Activated T-cell treated with anti-CD3 and anti-CD28 coated beads, Interleukin-2, amount 50 U/mL, for 72 hours (primary cell): ENCODE results near the gene RANBP9. TPM values are rescaled to one million over a fixed set of nuclear protein-coding genes. Genes with fewer than 3 reads are reported as not detected.
A peak's percentile ranks its signal among the peaks of the same experiment; 100 is the strongest.

ENCODE experiments used
- ATAC-seq, 2 donors: fragments of 150-1000 bp; cut with Tn5 transposase; replicated peaks in 1 of 2; 2 replicates each; pipeline ENCODE4 v1.10.0; 2021; ENCODE audit warnings: moderate library complexity in 2 of 2, mild to moderate bottlenecking in 1 of 2
- DNase-seq, 2 donors: peaks; one replicate each; pipeline ENCODE4 v3.0.0; 2021 to 2022; ENCODE audit warnings: mixed read lengths in 1 of 2
- H3K27ac Mint-ChIP-seq: one replicate; pipeline ENCODE4 v1.8.0; 2022; ENCODE audit warnings: mild to moderate bottlenecking, moderate library complexity, mixed read lengths
- H3K27me3 Mint-ChIP-seq: one replicate; pipeline ENCODE4 v1.8.0; 2022; ENCODE audit warnings: low read depth, mixed read lengths
- H3K36me3 Mint-ChIP-seq, 2 donors: one replicate each; pipeline ENCODE4 v1.8.0; 2022; ENCODE audit warnings: mixed read lengths in 2 of 2, mild to moderate bottlenecking in 1 of 2; ENCODE audit not compliant: insufficient read depth in 2 of 2
- H3K4me1 Mint-ChIP-seq: one replicate; pipeline ENCODE4 v1.8.0; 2022; ENCODE audit warnings: low read depth, mixed read lengths
- H3K4me3 Mint-ChIP-seq, 2 donors: one replicate each; pipeline ENCODE4 v1.8.0; 2022; ENCODE audit warnings: mild to moderate bottlenecking in 2 of 2, mixed read lengths in 2 of 2, moderate library complexity in 2 of 2
- H3K9me3 Mint-ChIP-seq, 2 donors: one replicate each; pipeline ENCODE4 v1.8.0; 2022; ENCODE audit warnings: mixed read lengths in 2 of 2
- total RNA-seq, 2 donors: library from RNA; stranded (reverse); gene quantifications; one replicate each; pipeline ENCODE4 v1.2.3, GENCODE V29; 2022

The RANBP9 gene
- total RNA-seq, 2 donors from 2014 or later: 74.9 to 78.0 TPM

DNA sequence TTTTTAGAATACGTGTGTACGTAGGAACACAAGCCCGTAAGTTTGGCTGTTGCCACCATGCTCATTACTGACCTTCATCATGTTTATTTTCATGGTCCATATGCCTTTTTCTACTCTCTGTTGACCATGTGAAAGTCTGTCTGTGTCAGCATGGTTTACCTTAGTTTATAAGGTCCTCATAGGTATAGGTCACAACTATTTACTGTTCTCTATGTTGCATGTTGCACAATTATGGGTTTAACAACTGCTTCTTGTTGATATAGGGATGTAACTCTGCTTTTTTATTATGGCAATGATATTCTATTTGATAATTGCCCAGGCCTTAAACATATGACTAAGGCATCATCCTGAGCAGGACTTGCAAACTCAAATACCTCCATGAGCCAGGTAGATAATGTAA lies 13.4 kb upstream of the RANBP9 start:
- H3K9me3 Mint-ChIP-seq: no peaks in the 10 kb centered on the region
- no peaks in the 10 kb centered on the region for H3K36me3 Mint-ChIP-seq
- ATAC-seq (no peak), DNase-seq (no peak)
- peak overlapping the region in 1 of 2 donors; percentile 4 for H3K4me3 Mint-ChIP-seq
- H3K27me3 Mint-ChIP-seq: no peaks in the 10 kb centered on the region
- H3K27ac Mint-ChIP-seq: peak overlapping the region; percentile 66
- H3K4me1 Mint-ChIP-seq: peaks cover 47% of the 10 kb centered on the region

DNA sequence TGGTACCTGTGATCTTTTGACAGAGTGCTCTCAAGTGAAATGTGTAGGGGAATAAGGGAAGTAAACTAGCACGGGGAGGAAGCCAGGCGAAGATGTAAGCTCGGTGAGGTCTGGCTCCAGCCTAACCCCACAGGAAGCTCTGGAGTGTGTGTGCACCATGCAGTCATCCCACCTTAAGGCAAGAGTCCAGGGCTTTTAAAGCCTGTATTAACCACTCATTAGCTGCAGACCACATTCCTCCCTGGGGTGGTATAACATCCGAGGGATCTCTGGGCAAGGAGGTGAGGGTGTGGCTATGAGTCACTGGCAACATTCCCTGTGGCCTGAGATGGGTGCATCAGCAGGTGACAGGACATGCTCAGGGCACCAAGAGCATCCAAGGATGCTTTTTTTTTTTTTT lies 12.5 kb upstream of the RANBP9 start:
- H3K4me3 Mint-ChIP-seq: no peak overlapping the region
- DNase-seq (no peak), ATAC-seq (no peak)
- H3K27me3 Mint-ChIP-seq: no peaks in the 10 kb centered on the region
- H3K27ac Mint-ChIP-seq: no peak overlapping the region
- no peaks in the 10 kb centered on the region for H3K36me3 Mint-ChIP-seq
- H3K9me3 Mint-ChIP-seq: no peaks in the 10 kb centered on the region
- peaks cover 38% of the 10 kb centered on the region for H3K4me1 Mint-ChIP-seq

DNA sequence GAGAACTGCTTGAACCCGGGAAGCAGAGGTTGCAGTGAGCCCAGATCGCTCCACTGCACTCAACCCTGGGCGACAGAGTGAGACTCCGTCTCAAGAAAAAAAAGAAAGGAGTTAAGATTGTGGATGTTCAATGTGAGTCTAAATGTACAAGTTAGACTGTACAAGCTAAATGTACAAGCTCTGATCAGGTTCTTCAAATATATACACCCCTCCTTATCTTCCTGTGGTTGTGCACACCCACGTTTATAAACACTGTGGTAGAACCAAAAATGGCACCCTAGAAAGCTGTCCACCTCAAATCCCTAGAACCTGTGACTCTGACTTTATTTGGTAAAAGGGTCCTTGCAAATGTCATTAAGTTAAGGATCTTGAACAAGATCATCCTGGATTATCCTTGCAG lies 11.2 kb upstream of the RANBP9 start:
- H3K4me1 Mint-ChIP-seq: peaks cover 37% of the 10 kb centered on the region
- no peak overlapping the region for H3K27ac Mint-ChIP-seq
- H3K27me3 Mint-ChIP-seq: no peaks in the 10 kb centered on the region
- H3K9me3 Mint-ChIP-seq: peaks cover 2 to 3% of the 10 kb centered on the region in 2 donors
- H3K36me3 Mint-ChIP-seq: peaks cover 4 to 5% of the 10 kb centered on the region in 2 donors
- DNase-seq: no peak
- ATAC-seq: no peak
- H3K4me3 Mint-ChIP-seq: no peak overlapping the region

DNA sequence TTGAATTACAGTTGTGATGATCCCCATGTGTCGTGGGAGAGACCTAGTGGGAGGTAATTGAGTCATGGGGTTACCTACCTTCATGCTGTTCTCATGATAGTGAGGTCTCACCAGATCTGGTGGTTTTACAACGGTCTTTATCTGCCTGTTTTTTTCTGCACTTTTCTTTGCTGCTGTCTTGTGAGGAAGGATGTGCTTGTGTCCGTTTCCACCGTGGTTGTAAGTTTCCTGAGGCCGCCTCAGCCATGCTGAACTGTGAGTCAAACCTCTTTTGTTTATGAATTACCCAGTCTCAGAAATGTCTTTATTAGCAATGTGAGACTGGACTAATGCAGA lies 6.5 kb upstream of the RANBP9 start:
- peaks cover 2 to 12% of the 10 kb centered on the region in 2 donors for H3K9me3 Mint-ChIP-seq
- H3K4me3 Mint-ChIP-seq: no peak overlapping the region
- ATAC-seq: no peak
- no peaks in the 10 kb centered on the region for H3K27me3 Mint-ChIP-seq
- H3K36me3 Mint-ChIP-seq: peaks cover 14 to 15% of the 10 kb centered on the region in 2 donors
- no peak overlapping the region for H3K27ac Mint-ChIP-seq
- DNase-seq: no peak
- peaks cover 34% of the 10 kb centered on the region for H3K4me1 Mint-ChIP-seq

DNA sequence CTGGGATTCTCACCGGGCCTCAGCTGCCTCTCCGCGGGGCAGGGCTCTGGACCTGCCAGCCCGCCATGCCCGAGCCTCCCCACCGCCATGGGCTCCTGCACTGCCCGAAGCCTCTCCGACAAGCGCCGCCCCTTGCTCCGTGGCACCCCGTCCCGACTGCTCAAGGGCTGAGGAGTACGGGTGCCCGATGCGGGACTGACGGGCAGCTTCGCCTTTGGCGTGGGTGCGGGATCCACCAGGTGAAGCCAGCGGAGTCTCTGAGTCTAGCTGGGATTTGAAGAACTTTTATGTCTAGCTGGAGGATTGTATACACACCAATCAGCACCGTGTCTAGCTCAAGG lies 5.3 kb upstream of the RANBP9 start:
- H3K9me3 Mint-ChIP-seq: peaks cover 2 to 12% of the 10 kb centered on the region in 2 donors
- DNase-seq: no peak
- peaks cover 16 to 18% of the 10 kb centered on the region in 2 donors for H3K36me3 Mint-ChIP-seq
- no peak for ATAC-seq
- H3K27me3 Mint-ChIP-seq: no peaks in the 10 kb centered on the region
- H3K4me3 Mint-ChIP-seq: no peak overlapping the region
- no peak overlapping the region for H3K27ac Mint-ChIP-seq
- peaks cover 41% of the 10 kb centered on the region for H3K4me1 Mint-ChIP-seq

DNA sequence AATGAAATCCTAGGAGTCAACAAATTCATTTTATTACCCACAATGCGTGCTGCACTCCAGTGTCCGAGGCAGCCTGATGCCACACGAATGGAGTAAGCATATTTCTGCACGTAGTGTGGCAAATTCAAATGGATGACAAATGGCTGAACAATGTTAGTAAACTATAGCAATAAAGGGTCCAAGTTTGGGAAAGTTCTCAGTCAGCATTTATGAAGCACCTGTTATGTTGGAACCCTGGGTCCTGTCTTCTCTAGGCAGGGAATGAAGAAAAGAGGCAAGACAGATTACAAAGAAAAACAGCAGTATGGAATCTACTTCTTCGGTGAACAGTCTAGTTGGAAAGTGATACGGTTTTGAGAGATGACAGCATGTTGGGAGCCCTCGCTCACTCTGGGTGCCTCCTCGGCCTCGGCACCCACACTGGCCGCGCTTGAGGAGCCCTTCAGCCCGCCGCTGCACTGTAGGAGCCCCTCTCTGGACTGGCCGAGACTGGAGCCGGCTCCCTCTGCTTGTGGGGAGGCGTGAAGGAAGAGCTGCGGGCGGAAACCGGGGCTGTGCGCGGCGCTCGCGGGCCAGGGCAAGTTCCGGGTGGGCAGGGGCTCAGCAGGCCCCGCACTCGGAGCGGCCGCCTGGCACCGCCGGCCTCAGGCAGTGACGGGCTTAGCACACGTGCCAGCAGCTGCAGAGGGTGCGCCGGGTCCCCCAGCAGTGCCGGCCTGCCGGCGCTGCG lies 4.8 kb upstream of the RANBP9 start:
- no peak for ATAC-seq

DNA sequence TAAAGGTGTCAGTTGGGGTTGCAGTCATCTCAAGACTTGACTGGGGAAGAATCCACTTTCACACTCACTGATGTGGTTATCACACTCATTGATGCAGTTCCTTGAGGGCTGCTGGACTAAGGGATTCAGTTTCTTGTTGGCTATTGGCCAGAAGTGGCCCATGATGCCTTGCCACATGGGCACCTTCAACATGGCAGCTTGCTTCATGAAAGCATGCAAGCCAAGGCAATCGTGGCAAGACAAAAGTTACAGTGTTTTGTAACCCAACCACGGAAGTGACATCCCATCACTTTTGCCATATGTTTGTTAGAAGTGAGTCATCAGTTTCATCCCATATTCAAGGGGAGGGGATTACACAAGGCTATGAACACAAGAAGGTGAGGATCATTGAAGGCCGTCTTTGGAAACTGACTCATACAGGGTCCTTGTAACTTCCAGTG lies 3.8 kb upstream of the RANBP9 start:
- peak; percentile 6 to 25 for ATAC-seq
- DNase-seq: peak; percentile 61 to 64
- no peaks in the 10 kb centered on the region for H3K27me3 Mint-ChIP-seq
- peak overlapping the region; percentile 36 for H3K27ac Mint-ChIP-seq
- H3K36me3 Mint-ChIP-seq: peaks cover 17 to 18% of the 10 kb centered on the region in 2 donors
- H3K4me1 Mint-ChIP-seq: peaks cover 41% of the 10 kb centered on the region
- H3K4me3 Mint-ChIP-seq: peak overlapping the region in 1 of 2 donors; percentile 59
- H3K9me3 Mint-ChIP-seq: peaks cover 2 to 12% of the 10 kb centered on the region in 2 donors

More for the DNA sequence above, 4.8 kb upstream of the RANBP9 start:
- Mint-ChIP-seq H3K9me3 (peaks cover 2 to 12% of the 10 kb centered on the region in 2 donors), H3K4me3 (no peak overlapping the region), H3K27me3 (no peaks in the 10 kb centered on the region), H3K4me1 (peaks cover 41% of the 10 kb centered on the region), H3K36me3 (peaks cover 16 to 18% of the 10 kb centered on the region in 2 donors), H3K27ac (no peak overlapping the region)
- DNase-seq: no peak

DNA sequence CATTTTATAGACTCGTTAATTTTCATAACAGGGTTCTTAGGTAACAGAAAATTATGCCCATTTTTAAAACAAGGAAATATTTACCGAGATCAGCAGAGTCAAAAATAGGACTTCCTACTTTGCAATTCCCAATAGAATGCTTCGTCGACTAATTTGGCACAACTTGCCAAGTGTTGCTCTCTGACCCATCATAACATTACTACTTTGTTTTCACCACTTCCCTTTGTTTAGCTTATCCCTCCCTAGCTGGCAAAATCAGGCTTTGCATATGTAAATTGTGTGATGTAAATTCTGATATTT lies 914 bp upstream of the RANBP9 start:
- peaks cover 17 to 20% of the 10 kb centered on the region in 2 donors for H3K36me3 Mint-ChIP-seq
- no peaks in the 10 kb centered on the region for H3K27me3 Mint-ChIP-seq
- no peak for DNase-seq
- H3K9me3 Mint-ChIP-seq: peaks cover 0 to 8% of the 10 kb centered on the region in 2 donors
- no peak for ATAC-seq
- peaks cover 59% of the 10 kb centered on the region for H3K4me1 Mint-ChIP-seq
- H3K4me3 Mint-ChIP-seq: peak overlapping the region; percentile 92 to 100
- H3K27ac Mint-ChIP-seq: peak overlapping the region; percentile 99

DNA sequence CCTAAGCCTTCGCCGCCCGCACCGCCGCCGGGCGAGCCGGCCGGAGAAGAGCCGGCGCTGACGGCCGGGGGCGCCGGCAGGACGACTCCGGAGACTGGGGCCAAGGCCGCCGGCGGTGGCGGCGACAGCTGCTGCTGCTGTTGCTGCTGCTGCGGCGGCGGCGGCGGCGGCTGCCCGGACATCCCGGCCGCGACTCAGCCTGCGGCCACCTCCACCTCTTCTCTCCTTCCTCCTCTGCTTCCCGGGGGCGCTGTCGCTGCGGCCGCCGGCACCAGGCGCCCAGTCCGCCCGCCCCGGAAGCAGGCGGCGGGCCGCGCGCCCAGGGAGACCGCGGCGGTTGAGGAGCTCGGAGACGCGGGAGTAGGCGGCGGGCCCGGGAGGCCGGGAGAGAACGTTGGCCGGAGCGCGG lies 307 bp downstream of the RANBP9 start:
- Mint-ChIP-seq H3K4me1 (peaks cover 63% of the 10 kb centered on the region), H3K36me3 (peaks cover 15 to 19% of the 10 kb centered on the region in 2 donors), H3K27me3 (no peaks in the 10 kb centered on the region), H3K27ac (peak overlapping the region; percentile 28), H3K9me3 (peaks cover 0 to 2% of the 10 kb centered on the region in 2 donors), H3K4me3 (peak overlapping the region; percentile 51 to 67)
- DNase-seq: peak in 1 of 2 donors; percentile 84
- ATAC-seq: peak; percentile 63 to 68

DNA sequence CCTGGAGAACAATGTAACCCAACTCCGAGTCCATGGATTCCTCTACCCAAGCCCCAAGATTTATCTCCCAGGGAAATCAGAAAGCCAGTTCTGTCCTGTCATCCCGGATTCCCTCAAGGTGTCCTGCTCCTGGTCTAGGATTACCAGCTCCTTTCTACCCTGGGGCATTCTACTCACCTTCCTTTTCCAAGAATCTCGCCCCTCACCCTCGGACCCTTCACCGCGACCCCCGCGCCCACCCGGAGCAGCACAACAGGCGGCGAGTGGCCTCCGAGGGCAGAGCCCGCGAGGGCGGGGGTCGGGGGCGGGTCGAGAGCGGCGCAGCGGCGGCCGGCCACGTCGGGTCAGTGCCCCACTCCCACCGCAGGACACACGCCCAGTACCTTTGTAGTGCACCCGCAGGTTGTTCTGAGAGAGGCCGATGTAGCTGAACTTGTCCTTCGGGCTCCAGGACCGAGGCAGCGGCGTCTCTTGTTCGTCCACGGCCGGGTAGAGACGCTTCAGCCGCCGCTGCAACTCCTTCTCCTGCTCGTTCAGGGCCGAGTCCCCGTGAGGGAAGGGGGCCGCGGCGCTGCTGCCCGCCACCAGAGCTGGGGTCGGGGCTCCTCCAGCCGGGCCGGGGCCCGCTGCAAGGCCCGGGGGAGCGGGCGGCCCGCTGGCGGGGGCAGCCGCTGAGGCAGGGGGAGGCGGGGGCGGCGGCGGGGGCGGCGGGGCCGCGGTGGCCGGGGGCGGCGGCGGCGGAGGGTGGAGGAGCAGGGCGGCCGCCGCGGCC lies 897 bp downstream of the RANBP9 start:
- Mint-ChIP-seq H3K27me3 (no peaks in the 10 kb centered on the region), H3K4me3 (peak overlapping the region; percentile 95), H3K36me3 (peaks cover 13 to 18% of the 10 kb centered on the region in 2 donors), H3K4me1 (peaks cover 61% of the 10 kb centered on the region), H3K27ac (peak overlapping the region; percentile 92), H3K9me3 (peaks cover 0 to 2% of the 10 kb centered on the region in 2 donors)
- ATAC-seq (peak; percentile 4 to 7), DNase-seq (peak; percentile 51 to 55)

DNA sequence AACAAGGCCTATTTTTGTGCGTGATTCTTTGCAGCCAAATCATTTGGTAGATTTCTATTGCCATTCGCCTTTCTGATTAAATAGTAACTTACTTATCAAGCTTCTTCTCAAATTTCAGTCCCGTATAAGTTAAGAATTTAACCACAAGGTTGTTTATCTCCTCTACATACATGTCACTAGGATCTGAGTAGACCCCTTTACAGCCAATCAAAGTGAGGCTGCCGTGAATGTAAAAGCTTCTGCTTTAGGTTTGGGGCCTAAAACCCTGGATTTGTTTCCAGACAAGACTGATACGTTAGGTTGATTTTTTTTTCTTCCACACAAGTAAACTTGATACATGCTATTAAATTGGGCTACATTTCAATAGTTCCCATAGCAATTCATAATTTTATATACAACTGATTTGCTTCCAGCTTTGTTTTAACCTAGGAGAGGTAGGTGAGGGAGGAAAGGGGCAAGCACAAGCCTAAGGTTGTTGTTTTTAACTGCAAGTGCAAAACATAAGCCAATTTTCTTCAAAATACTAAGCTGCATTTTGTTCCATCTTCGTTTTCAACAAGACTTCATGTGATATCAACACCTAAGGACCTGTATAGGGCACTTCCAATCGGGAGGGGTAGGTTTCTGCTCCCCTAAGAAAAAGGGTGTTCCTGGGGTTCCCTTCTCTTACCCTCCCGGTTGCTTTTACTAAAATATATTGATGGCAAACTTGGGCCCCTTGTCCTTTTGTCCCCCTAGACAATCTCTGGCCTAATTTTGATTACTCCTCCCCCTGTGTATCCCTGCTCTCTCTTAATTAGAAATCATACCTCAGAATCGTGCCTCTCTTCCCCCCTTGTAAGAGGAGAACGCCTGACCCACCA lies 1.7 kb downstream of the RANBP9 start:
- peak overlapping the region; percentile 92 for H3K27ac Mint-ChIP-seq
- H3K4me1 Mint-ChIP-seq: peaks cover 53% of the 10 kb centered on the region
- H3K4me3 Mint-ChIP-seq: peak overlapping the region; percentile 95
- no peak for ATAC-seq
- DNase-seq: peak; percentile 21
- H3K9me3 Mint-ChIP-seq: no peaks in the 10 kb centered on the region
- H3K36me3 Mint-ChIP-seq: peaks cover 8 to 16% of the 10 kb centered on the region in 2 donors
- H3K27me3 Mint-ChIP-seq: no peaks in the 10 kb centered on the region

DNA sequence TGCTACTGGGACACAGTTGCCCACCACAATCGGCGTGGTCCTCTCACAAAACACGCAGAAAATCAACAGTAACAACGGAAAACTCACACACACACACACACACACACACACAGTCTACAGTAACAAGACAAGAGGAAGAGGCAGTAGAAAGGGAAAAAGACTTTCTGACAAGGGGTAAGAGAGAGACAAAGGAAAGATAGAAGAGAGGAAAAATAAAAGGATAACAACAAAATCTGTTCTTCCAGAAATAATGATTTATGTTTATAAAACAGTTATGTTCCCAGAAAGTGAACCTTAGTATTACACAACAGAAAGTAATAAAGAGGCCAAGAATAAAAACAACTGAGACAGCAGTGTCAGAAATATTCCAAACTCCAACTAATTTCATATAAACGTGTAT lies 2.9 kb downstream of the RANBP9 start:
- DNase-seq: no peak
- no peaks in the 10 kb centered on the region for H3K27me3 Mint-ChIP-seq
- ATAC-seq: no peak

DNA sequence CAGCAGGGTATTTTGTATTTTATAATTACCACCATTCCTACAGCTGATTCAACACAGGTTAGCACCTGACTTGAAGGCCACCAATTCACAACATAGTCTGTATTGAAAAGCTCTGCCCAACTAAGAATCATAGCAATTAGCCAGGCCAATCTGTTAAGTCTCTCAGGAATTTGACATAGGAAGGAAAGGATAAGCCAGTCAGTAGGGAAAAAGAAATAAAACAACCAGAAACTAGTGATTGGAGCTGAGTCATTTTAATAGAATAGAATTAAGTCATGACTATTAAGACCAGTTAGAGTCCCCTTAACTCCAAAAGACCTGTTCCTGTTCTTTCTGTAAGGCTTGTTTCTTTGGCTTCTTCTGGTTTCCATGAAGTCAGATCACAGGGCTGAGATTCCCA lies 8.1 kb downstream of the RANBP9 start:
- DNase-seq: no peak
- no peaks in the 10 kb centered on the region for H3K9me3 Mint-ChIP-seq
- H3K4me1 Mint-ChIP-seq: peaks cover 28% of the 10 kb centered on the region
- peaks cover 2 to 9% of the 10 kb centered on the region in 2 donors for H3K36me3 Mint-ChIP-seq
- peak in 1 of 2 donors; percentile 53 for ATAC-seq
- H3K4me3 Mint-ChIP-seq: no peak overlapping the region
- H3K27ac Mint-ChIP-seq: no peak overlapping the region
- no peaks in the 10 kb centered on the region for H3K27me3 Mint-ChIP-seq

More for the DNA sequence above, 2.9 kb downstream of the RANBP9 start:
- Mint-ChIP-seq H3K27ac (peak overlapping the region; percentile 92), H3K4me1 (peaks cover 44% of the 10 kb centered on the region), H3K36me3 (peaks cover 8 to 16% of the 10 kb centered on the region in 2 donors), H3K4me3 (peak overlapping the region; percentile 95), H3K9me3 (no peaks in the 10 kb centered on the region)
